KMS-11 (cell line): ENCODE results near the gene MCTP1.

ENCODE experiments used
- H2AFZ ChIP-seq: fragments of 200-600 bp; sonication (generic); 2 replicates; pipeline ENCODE4 v1.6.1; 2016; ENCODE audit warnings: antibody characterized with exemption, mixed run types, low read depth
- H3K27ac ChIP-seq: fragments of 200-600 bp; sonication (generic); 2 replicates; pipeline ENCODE4 v1.6.1; 2016; ENCODE audit warnings: mild to moderate bottlenecking, mixed run types
- H3K27me3 ChIP-seq: fragments of 200-600 bp; sonication (generic); 2 replicates; pipeline ENCODE4 v1.6.1; 2017; ENCODE audit warnings: mild to moderate bottlenecking, low read depth, mixed run types, moderate library complexity; ENCODE audit not compliant: insufficient read depth
- H3K36me3 ChIP-seq: fragments of 200-600 bp; sonication (generic); 2 replicates; pipeline ENCODE4 v1.6.1; 2017; ENCODE audit warnings: mild to moderate bottlenecking, mixed run types; ENCODE audit not compliant: insufficient read depth
- H3K4me1 ChIP-seq: fragments of 200-600 bp; sonication (generic); 2 replicates; pipeline ENCODE4 v1.6.1; 2016; ENCODE audit warnings: mild to moderate bottlenecking, low read depth, mixed run types; ENCODE audit not compliant: poor library complexity, severe bottlenecking
- H3K4me2 ChIP-seq: fragments of 200-600 bp; sonication (generic); 2 replicates; pipeline ENCODE4 v1.7.0; 2016; ENCODE audit warnings: mild to moderate bottlenecking, mixed run types
- H3K4me3 ChIP-seq: fragments of 200-600 bp; sonication (generic); IDR thresholded peaks from 2 replicates; pipeline ENCODE4 v1.6.1; 2017; ENCODE audit warnings: low read depth, low read length, mixed read lengths; ENCODE audit not compliant: insufficient read depth
- H3K79me2 ChIP-seq: fragments of 200-600 bp; sonication (generic); 2 replicates; pipeline ENCODE4 v1.6.1; 2016; ENCODE audit warnings: low read depth, mixed run types; ENCODE audit not compliant: insufficient read depth
- H3K9ac ChIP-seq: fragments of 200-600 bp; sonication (generic); 2 replicates; pipeline ENCODE4 v1.6.1; 2016; ENCODE audit warnings: mild to moderate bottlenecking, mixed run types
- H4K20me1 ChIP-seq: fragments of 200-600 bp; sonication (generic); 2 replicates; pipeline ENCODE4 v1.6.1; 2016; ENCODE audit warnings: mild to moderate bottlenecking, mixed run types; ENCODE audit not compliant: insufficient read depth
- CTCF ChIP-seq: fragments of 200-600 bp; sonication (generic); conservative IDR thresholded peaks from 2 replicates; pipeline ENCODE4 v1.6.1; 2017; ENCODE audit warnings: low read depth, mild to moderate bottlenecking, antibody characterized with exemption, low read length, moderate library complexity, mixed read lengths

Gene MCTP1

DNA sequence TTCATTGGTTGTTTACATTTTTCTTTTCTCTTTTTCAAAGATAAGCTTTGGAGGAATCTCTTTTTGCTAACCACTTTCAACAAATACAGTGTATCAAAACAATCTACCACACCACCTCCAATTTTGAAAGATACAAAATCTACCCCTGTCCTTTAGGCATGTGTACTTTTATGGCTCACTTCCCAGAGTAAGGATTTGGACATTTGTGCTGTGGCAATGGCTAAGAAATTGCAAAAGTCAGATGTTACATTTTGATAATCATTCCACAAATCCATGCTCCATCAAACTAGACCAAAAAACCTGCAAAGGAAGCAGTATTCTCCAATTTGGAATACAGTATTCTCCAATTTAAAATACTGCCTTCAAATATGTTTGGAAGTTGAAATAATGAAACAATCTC lies 204.9 kb downstream of the MCTP1 start:
- peak overlapping the region; percentile 84; the same call in 1 of the 2 replicates for H3K4me2 ChIP-seq
- H3K9ac ChIP-seq, result no peak overlapping the region
- no peaks in the 10 kb centered on the region for H3K36me3 ChIP-seq

GRCh38 chr5:95078868-95079267 lies 206.0 kb downstream of the MCTP1 start:
- no peaks in the 10 kb centered on the region for H3K27me3 ChIP-seq
- H3K9ac ChIP-seq, result no peak overlapping the region
- no peaks in the 10 kb centered on the region for H3K79me2 ChIP-seq
- no peak overlapping the region for H2AFZ ChIP-seq
- TF ChIP-seq CTCF, result no peak
- H3K36me3 ChIP-seq, result no peaks in the 10 kb centered on the region
- H3K4me2 ChIP-seq, result no peak overlapping the region
- no peaks in the 10 kb centered on the region for H4K20me1 ChIP-seq
- peaks cover 26% of the 10 kb centered on the region for H3K4me1 ChIP-seq
- no peak overlapping the region for H3K4me3 ChIP-seq
- no peak overlapping the region for H3K27ac ChIP-seq

More for the DNA sequence above, 204.9 kb downstream of the MCTP1 start:
- no peak overlapping the region for H3K4me3 ChIP-seq
- no peak overlapping the region for H2AFZ ChIP-seq
- no peak for TF ChIP-seq CTCF
- H4K20me1 ChIP-seq, result no peaks in the 10 kb centered on the region
- H3K79me2 ChIP-seq, result no peaks in the 10 kb centered on the region
- peaks cover 26% of the 10 kb centered on the region for H3K4me1 ChIP-seq
- no peaks in the 10 kb centered on the region for H3K27me3 ChIP-seq
- no peak overlapping the region for H3K27ac ChIP-seq

DNA sequence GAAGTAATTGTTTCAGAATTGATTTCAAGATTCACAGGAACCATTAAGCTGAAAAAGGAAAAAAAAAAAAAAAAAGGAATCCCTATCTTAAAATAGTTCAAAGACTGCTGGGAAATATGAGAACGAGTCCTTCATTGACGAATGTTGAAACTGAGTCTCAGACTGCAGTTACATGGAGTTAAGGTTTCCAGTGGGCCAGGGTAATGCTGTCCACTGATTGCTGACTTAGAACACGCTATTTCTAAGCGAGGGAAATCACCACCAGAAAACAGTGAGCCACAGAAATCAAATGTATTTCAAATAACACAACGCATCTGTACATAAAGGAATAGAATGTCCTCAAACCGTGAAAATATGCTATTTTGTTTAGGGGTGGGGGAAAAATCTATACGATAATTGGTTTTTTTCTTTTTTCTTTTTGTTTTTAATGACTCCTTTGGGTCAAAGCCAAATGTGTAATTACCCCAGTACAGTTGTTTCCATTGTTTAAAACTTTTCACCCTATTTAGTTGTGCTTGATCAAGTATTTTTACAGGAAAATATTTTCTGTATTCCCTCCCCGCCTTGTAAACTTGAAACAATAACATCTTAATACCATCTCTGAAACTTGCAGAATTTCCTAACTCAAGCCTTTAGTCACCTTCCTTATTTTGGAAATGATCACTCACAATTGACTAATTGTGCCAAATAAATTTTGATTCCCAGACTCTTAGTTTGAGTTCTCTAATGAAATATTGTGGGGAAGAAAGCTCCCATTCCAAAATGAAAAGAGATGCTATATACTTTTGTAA lies 208.3 kb downstream of the MCTP1 start:
- H3K27ac ChIP-seq, result no peak overlapping the region
- H3K4me3 ChIP-seq, result no peak overlapping the region
- no peak overlapping the region for H3K9ac ChIP-seq
- peaks cover 15% of the 10 kb centered on the region for H3K4me1 ChIP-seq
- no peak for TF ChIP-seq CTCF
- no peaks in the 10 kb centered on the region for H3K36me3 ChIP-seq
- no peak overlapping the region for H3K4me2 ChIP-seq
- H3K79me2 ChIP-seq, result no peaks in the 10 kb centered on the region
- H3K27me3 ChIP-seq, result no peaks in the 10 kb centered on the region
- H2AFZ ChIP-seq, result no peak overlapping the region
- H4K20me1 ChIP-seq, result no peaks in the 10 kb centered on the region

- no peak overlapping the region for H3K4me2 ChIP-seq
- no peak for TF ChIP-seq CTCF
- no peak overlapping the region for H3K4me3 ChIP-seq
- no peaks in the 10 kb centered on the region for H3K79me2 ChIP-seq
- H3K27ac ChIP-seq, result no peak overlapping the region
- no peaks in the 10 kb centered on the region for H4K20me1 ChIP-seq
- no peak overlapping the region for H2AFZ ChIP-seq
- no peak overlapping the region for H3K9ac ChIP-seq
- no peaks in the 10 kb centered on the region for H3K27me3 ChIP-seq
- no peaks in the 10 kb centered on the region for H3K36me3 ChIP-seq
- peaks cover under 1% of the 10 kb centered on the region for H3K4me1 ChIP-seq
These were observed 209.8 kb downstream of the MCTP1 start for GRCh38 chr5:95075111-95075510.
